SU-DHL-6 (cell line): ENCODE data around the gene CLMN.

Experiments
- H2AFZ ChIP-seq: fragments of 200-600 bp; sonication (generic); 2 replicates; pipeline ENCODE4 v1.6.1; 2014; ENCODE audit warnings: low read depth, mild to moderate bottlenecking, moderate library complexity, mixed read lengths, antibody characterized with exemption, low read length; ENCODE audit not compliant: severe bottlenecking
- H3F3A ChIP-seq: fragments of 200-600 bp; shearing (Covaris generic); 2 replicates; pipeline ENCODE4 v1.6.0; 2016; ENCODE audit warnings: antibody characterized with exemption, mild to moderate bottlenecking; ENCODE audit not compliant: insufficient read depth
- H3K27ac ChIP-seq: fragments of 200-600 bp; sonication (generic); 2 replicates; pipeline ENCODE4 v1.5.1; 2016; ENCODE audit warnings: low read depth, mild to moderate bottlenecking, low read length, moderate library complexity, mixed read lengths
- H3K27me3 ChIP-seq: fragments of 200-600 bp; sonication (generic), shearing (Covaris generic); 2 replicates; pipeline ENCODE4 v1.6.0; 2014; ENCODE audit warnings: mild to moderate bottlenecking, low read length
- H3K36me3 ChIP-seq: fragments of 200-600 bp; sonication (generic); 2 replicates; pipeline ENCODE4 v1.6.1; 2014; ENCODE audit warnings: mild to moderate bottlenecking, low read length, mixed read lengths
- H3K4me2 ChIP-seq: fragments of 300-600, 200-600 bp; shearing (Covaris generic), sonication (generic); 2 replicates; pipeline ENCODE4 v1.6.0; 2014; ENCODE audit warnings: low read length, low read depth, mild to moderate bottlenecking; ENCODE audit not compliant: poor library complexity, severe bottlenecking
- H3K4me3 ChIP-seq: fragments of 200-600 bp; sonication (generic); 2 replicates; pipeline ENCODE4 v1.5.1; 2014; ENCODE audit warnings: antibody characterized with exemption, low read length, mild to moderate bottlenecking, mixed read lengths; ENCODE audit not compliant: insufficient read depth, poor library complexity, severe bottlenecking
- H3K79me2 ChIP-seq: fragments of 200-600 bp; sonication (generic); 2 replicates; pipeline ENCODE4 v1.6.1; 2014; ENCODE audit warnings: mild to moderate bottlenecking, low read length, moderate library complexity; ENCODE audit not compliant: insufficient read depth
- H3K9ac ChIP-seq: fragments of 200-600 bp; sonication (generic); 2 replicates; pipeline ENCODE4 v1.7.0; 2014; ENCODE audit warnings: mild to moderate bottlenecking, low read length
- H3K9me2 ChIP-seq: fragments of 200-600 bp; sonication (generic); replicated peaks from 2 replicates; pipeline ENCODE4 v1.6.1; 2014; ENCODE audit warnings: low read length; ENCODE audit not compliant: insufficient read depth
- H3K9me3 ChIP-seq: fragments of 200-600 bp; sonication (generic); 2 replicates; pipeline ENCODE4 v1.6.1; 2014; ENCODE audit warnings: low read length, mixed read lengths; ENCODE audit not compliant: insufficient read depth
- H4K20me1 ChIP-seq: fragments of 200-600 bp; sonication (generic); 2 replicates; pipeline ENCODE4 v1.6.1; 2014; ENCODE audit warnings: low read depth, mild to moderate bottlenecking, antibody characterized with exemption, low read length, moderate library complexity, mixed read lengths
- CTCF ChIP-seq: fragments of 200-600 bp; sonication (generic); IDR thresholded peaks from one replicate; pipeline ENCODE4 v1.5.1; 2017; ENCODE audit warnings: antibody characterized with exemption, mild to moderate bottlenecking, low read length, moderate library complexity; ENCODE audit not compliant: insufficient read depth, poor library complexity, severe bottlenecking
- EZH2phosphoT487 ChIP-seq: fragments of 200-600 bp; sonication (generic), shearing (Covaris generic); conservative IDR thresholded peaks from 2 replicates; pipeline ENCODE4 v1.6.1; 2018; ENCODE audit warnings: mild to moderate bottlenecking, antibody characterized with exemption, low read length, moderate library complexity, mixed read lengths

Gene CLMN

DNA sequence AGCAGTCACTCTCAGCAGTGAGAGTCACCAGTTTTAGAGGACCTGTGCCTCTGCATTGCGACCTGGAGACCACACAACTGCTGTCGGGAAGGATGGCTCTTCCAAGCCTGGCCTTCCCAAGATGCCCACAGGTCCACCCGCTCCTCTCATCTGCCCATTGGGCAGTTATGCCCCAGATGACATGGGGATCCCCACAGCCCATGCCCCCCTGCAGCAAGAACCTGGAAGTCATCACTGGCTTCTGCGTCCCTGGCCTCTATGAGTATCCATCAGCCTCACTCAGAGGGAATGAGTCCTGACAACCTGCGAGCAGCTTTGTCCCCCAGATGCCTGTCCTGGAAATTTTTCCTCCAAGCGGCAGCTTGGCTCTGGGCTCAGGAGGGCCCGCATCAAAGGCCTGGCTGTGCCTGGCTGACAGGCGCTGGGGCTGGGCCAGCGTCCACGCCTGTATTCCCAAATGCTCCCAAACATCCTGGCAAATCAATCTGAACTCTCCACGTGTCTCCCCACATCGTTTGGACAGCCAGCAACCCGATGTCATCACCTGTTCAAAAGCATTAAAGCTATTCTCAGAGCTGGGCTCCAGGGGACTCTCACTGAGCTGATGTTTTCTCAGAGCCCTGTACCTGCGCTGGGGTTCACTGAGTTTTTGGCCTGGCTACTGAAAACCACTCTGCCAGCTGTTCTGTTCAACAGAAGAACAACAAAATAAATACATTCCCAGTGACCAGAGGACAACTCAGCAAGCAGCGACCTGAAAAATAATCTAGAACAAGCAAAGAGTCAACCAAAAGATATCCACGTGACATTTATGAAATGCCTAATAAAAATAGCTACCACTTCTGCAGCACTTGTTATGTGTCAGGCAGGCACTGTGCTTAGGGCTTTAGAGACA, 57.8 kb downstream of the CLMN start:
- Histone ChIP-seq H3K4me3 (no peak overlapping the region), H3K36me3 (no peaks in the 10 kb centered on the region), H3K27ac (no peak overlapping the region), H3K4me2 (no peak overlapping the region), H3K27me3 (no peaks in the 10 kb centered on the region), H2AFZ (no peak overlapping the region), H3F3A (no peaks in the 10 kb centered on the region), H3K9ac (no peak overlapping the region), H3K79me2 (no peaks in the 10 kb centered on the region), H3K9me2 (no peaks in the 10 kb centered on the region), H4K20me1 (no peaks in the 10 kb centered on the region), H3K9me3 (no peaks in the 10 kb centered on the region)
- no peak for TF ChIP-seq CTCF
- TF ChIP-seq EZH2phosphoT487: no peak

- Histone ChIP-seq H3K36me3 (no peaks in the 10 kb centered on the region), H3K4me2 (no peak overlapping the region), H3K79me2 (no peaks in the 10 kb centered on the region), H3K9ac (no peak overlapping the region), H3K27me3 (no peaks in the 10 kb centered on the region), H3K4me3 (no peak overlapping the region), H3K27ac (no peak overlapping the region), H3K9me3 (no peaks in the 10 kb centered on the region), H4K20me1 (no peaks in the 10 kb centered on the region), H2AFZ (no peak overlapping the region), H3F3A (no peaks in the 10 kb centered on the region), H3K9me2 (no peaks in the 10 kb centered on the region)
- no peak for TF ChIP-seq EZH2phosphoT487
- no peak for TF ChIP-seq CTCF
These were observed 59.0 kb downstream of the CLMN start for GRCh38 chr14:95260537-95261361.

- H3K9ac ChIP-seq: no peak overlapping the region
- no peaks in the 10 kb centered on the region for H3K9me3 ChIP-seq
- no peak overlapping the region for H3K27ac ChIP-seq
- no peaks in the 10 kb centered on the region for H3K27me3 ChIP-seq
- TF ChIP-seq EZH2phosphoT487 (no peak), CTCF (no peak)
- H3K9me2 ChIP-seq: no peaks in the 10 kb centered on the region
- H3K4me3 ChIP-seq: no peak overlapping the region
- H3K36me3 ChIP-seq: no peaks in the 10 kb centered on the region
- H3F3A ChIP-seq: no peaks in the 10 kb centered on the region
- H4K20me1 ChIP-seq: no peaks in the 10 kb centered on the region
- no peak overlapping the region for H3K4me2 ChIP-seq
- H3K79me2 ChIP-seq: no peaks in the 10 kb centered on the region
- H2AFZ ChIP-seq: no peak overlapping the region
These were observed 60.7 kb downstream of the CLMN start for GRCh38 chr14:95258754-95259593.
